ENCODE data around the gene DFFB.

- no peak for TF ChIP-seq ZNF184 (tag by site-specific recombination; IDR thresholded peaks at IDR 0.05)
- TF ChIP-seq CTCF (tag by site-specific recombination; IDR thresholded peaks at IDR 0.05), result no peak
Measured at GRCh38 chr1:3910049-3910731, 52.9 kb downstream of the DFFB start.

Data from HEK293 (cell line).